ENCODE measurements around the gene SAA4.

The SAA4 gene

DNA sequence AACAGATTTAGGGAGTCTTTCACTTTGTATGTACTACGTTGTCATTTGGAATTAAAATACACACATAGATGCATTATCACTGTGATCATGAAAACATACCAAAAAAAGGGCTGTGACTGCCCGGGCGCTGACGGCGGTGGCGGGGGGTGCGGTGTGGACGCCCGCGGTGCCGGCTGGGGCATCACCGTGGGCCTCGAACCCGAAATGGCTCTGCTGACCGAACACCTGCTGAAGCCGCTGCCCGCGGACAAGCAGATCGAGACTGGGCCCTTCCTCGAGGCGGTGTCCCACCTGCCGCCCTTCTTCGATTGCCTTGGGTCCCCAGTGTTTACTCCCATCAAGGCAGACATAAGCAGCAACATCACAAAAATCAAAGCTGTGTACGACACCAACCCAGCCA, 47.8 kb downstream of the SAA4 start:
- DNase-seq = no peak
